GM19397 (cell line): ENCODE measurements around the gene NRXN3.
"Not testable (repeated sequence)": the region's sequence is repeated elsewhere in the genome, so short reads cannot be mapped to it uniquely, and the experiment has no call there.

Source experiments
- ATAC-seq: cut with Tn5 transposase; IDR thresholded peaks from one replicate; pipeline ENCODE4 v1.9.1; 2021; ENCODE audit warnings: mild to moderate bottlenecking, moderate library complexity; ENCODE audit not compliant: unreplicated experiment

Gene NRXN3

GRCh38 chr14:79094951-79095350 lies 924.8 kb downstream of the NRXN3 start:
- ATAC-seq, result no peak

- ATAC-seq, result no peak
Measured at GRCh38 chr14:79096811-79097210, 926.6 kb downstream of the NRXN3 start.

DNA sequence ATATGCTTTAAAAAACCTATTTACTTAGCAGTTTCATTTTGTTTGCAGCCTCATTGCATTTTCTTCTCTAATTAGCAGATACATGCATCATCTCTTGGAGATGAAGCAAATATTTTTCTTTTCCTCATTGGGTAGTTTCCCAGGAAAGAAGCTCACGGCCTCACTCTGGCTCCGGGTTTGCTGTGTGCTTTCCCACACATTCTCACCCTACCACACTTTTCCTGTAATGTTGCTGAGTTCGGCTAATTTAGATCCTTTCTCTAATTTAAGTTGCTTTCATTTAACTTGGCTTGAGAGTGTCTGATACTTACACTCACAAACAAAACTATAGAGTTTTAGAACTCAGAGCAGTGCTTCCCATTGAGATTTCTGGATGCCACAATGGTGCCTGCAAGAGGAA lies 928.2 kb downstream of the NRXN3 start:
- ATAC-seq, result no peak

GRCh38 chr14:79100578-79100977 lies 930.4 kb downstream of the NRXN3 start:
- ATAC-seq, result no peak

DNA sequence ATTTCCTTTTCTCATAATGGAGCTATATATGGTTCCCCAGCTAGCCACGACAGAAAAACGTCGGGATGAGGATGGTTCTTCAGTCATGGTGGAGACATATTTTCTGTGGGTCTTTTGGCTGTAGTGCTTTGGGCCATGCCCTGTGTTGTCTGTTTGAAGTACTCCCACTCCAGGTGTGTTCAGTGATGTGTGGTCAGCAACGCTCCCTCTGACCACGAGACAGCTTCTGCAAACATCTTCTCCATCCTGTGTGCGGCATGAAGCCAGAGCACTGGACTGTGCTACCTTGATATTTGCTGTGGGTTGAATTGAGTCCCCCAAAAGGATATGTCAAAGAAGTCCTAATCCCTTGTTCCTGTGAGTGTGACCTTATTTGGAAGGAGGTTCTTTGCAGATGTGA lies 931.2 kb downstream of the NRXN3 start:
- ATAC-seq, result no peak

DNA sequence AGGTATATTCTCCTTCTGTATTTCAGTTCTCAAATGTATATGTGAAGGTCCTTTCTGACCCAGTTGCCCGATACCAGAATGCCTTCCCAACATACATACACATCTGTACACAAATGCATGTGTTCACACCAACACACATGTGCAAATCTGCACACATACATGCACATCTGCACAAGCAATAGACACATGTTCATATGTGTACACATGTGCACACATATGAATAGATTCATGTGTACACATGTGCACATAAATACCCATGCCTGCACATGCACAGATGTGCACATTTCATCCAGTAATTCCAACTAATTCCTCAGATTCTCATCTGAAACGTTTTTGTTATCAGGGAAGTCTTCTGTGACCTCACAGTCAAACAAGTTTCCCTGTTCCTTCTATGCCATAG lies 933.6 kb downstream of the NRXN3 start:
- ATAC-seq, result no peak

DNA sequence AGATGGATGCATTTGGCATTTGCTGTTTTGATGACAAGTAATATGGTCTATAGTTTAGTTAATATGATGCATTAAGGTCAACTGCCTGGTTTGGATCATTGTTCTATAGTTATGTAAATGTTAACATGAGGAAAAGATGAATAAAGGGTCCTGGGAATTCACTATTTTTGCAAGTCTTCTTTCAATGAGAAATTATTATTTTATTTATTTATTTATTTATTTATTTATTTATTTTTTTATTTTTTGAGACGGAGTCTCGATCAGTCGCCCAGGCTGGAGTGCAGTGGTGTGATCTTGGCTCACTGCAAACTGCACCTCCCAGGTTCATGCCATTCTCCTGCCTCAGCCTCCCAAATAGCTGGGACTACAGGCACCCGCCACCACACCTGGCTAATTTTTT lies 940.4 kb downstream of the NRXN3 start:
- not testable (repeated sequence) for ATAC-seq

GRCh38 chr14:79111987-79112501 lies 941.9 kb downstream of the NRXN3 start:
- no peak for ATAC-seq

GRCh38 chr14:79117561-79117960 lies 947.4 kb downstream of the NRXN3 start:
- ATAC-seq, result no peak

GRCh38 chr14:79118291-79118690 lies 948.1 kb downstream of the NRXN3 start:
- ATAC-seq, result no peak

- ATAC-seq, result no peak
Measured at GRCh38 chr14:79134361-79134760, 964.2 kb downstream of the NRXN3 start.

DNA sequence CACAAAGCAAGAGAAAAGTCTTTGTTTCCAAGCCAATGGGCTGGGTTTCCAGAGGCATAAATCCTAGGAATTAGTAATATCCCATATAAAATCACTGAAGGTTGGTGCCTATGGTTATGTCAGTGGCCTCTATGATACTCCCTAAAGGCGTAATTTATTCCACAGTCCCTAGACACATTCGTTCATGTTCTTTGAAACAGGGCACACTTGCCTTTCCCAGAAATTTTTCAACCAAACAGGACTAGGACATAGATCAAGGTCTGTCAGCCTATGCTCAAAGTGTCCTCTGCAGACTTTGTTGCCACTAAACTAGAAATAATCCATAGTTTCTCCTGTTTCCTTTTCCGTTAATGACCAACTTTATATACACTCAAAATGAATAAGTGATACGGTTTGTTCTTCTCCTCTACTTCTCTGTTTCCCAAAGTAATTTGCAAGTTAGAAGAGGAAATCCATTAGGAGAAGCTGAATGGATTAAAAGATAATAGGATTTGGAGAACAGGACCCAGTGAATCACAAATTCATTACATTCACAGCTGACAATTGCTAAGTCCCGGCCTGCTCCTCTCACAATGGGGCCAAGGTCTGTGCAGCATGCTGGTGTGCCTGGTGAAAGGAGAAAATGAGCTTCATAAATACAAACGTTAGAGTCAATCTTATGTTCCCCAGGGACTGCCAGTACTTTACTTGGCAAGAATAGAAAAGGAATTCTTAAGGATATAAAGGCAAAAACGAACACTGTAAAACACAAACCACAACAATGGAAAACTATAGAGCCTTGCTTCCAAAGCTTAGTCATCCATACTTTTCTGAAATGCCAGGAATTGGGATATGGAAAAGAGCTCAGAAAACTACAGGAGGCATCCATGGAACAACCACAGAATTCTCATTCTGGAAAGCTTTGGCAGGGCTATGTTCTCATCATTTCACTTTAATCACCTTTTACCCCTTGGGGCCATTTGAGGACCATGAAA lies 966.2 kb downstream of the NRXN3 start:
- no peak for ATAC-seq

DNA sequence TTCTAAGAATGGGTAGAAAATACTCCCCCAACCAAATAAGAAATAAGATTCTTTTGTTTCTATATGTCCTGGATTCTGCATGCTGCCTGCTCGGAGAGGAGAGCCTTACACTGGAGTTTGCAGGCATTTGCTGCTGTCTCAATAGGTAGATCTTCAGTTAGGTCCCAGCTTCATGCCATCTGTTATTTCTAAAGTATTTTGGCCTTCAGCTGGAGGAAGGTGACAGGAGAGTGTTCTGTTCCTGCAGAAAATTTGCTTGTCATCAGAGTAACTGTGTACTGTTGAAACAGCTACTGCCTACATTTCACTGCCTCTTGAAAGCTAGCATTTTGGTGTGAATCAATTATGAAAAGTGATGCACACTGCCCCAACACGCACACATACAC lies 966.9 kb downstream of the NRXN3 start:
- no peak for ATAC-seq

- ATAC-seq, result no peak
Measured at GRCh38 chr14:79137836-79138235, 967.7 kb downstream of the NRXN3 start.

DNA sequence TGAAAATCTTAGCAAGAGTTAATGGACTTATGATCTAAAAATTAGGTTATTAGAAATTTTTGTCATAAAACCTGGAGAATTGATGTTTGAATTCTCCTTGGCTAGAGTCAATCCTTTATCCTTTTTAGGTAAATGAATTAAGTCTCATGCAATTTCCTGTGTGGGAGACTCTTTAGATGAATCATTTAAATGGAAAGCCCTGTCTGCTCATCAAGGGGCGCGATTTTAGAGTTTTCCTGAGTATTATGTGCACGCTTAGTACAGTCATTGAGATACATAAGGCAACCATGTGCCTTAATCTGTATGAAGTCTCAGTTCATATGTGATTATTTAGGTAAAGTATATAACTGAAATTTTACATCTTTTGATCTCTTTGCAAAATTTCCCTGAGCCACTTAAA lies 974.7 kb downstream of the NRXN3 start:
- ATAC-seq, result no peak

DNA sequence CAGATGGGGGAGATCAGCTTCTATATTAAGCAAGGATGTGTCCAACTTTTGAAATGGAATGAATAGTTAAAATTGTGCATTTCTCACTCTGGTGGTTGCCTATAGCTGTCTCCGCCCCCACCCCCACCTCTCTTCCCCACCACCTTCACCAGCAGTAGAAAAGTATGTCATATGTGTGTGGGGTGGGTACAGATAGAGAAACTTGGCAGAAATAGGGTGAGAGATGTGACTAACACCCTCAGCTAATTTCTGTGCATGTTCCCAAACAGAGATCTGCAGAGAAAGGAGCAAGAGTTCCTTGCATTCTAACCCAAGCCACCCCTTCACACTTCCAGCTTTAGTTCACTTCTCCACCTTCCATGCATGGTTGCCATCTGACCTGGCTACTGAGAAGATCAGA lies 980.1 kb downstream of the NRXN3 start:
- ATAC-seq, result no peak

- no peak for ATAC-seq
Measured at GRCh38 chr14:79157369-79157768, 987.2 kb downstream of the NRXN3 start.

DNA sequence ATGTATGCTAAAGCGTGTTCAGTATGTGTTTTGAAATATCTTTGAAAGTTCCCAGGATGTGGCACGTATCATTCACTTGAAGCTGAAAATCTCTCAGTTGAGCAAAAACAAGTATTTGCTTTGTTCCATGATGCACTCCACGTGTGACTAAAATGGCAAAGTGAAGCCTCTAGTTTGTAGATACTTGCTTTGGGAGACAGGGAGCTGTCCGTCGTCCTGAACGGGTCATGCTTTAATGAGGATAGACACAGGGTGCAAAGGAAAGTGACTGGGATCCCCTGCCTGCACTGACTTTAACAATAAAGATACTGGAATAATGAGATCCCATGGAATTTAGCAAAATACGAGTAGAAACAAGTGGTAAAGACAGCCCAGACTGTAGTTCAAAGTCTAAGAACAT lies 991.4 kb downstream of the NRXN3 start:
- ATAC-seq, result no peak

- no peak for ATAC-seq
Measured at GRCh38 chr14:79162833-79163232, 992.7 kb downstream of the NRXN3 start.

GRCh38 chr14:79165471-79166090 lies 995.4 kb downstream of the NRXN3 start:
- ATAC-seq, result no peak

- no peak for ATAC-seq
Measured at GRCh38 chr14:79166171-79166570, 996.0 kb downstream of the NRXN3 start.

- ATAC-seq, result no peak
Measured at GRCh38 chr14:79167957-79168356, 997.8 kb downstream of the NRXN3 start.
